Heart left ventricle (tissue), 13 donors: Measurements from ENCODE around the gene NT5DC4.
"Not testable (repeated sequence)": the region's sequence is repeated elsewhere in the genome, so short reads cannot be mapped to it uniquely, and the experiment has no call there.

ENCODE experiments used
- POLR2A ChIP-seq, 2 donors: fragments of 450-650 bp; IDR thresholded peaks; one replicate each; pipeline ENCODE4 v1.6.1; 2017; ENCODE audit warnings: antibody characterized with exemption in 2 of 2, mild to moderate bottlenecking in 2 of 2, moderate library complexity in 2 of 2
- TF ChIP-seq, protein P1 (sequence below), 12 donors: fragments of 200-600 bp; sonication (generic) in 4 of 12; IDR thresholded peaks; one replicate each; pipeline versions ENCODE4 v1.5.0 to v1.8.0; 2018 to 2022; ENCODE audit warnings: antibody characterized with exemption in 12 of 12, mild to moderate bottlenecking in 5 of 12
- donor health status: ischemic (EF 13 %, LVEDD 7.1; RV severe dilation, severe dysfunction).
- donor health status: DM: no; HTN: yes; CAD: no.
- donor health status: DM: no; HTN: no; CAD: no.
- donor health status: ischemic (EF 25% LVEDD 6.9; RV normal size, moderate dysfunction).
- donor health status: ischemic (EF 25% LVEDD 5.7; RV mildly dilated, moderate dysfunction).
- donor health status: ischemic (EF 35%, LVEDD 5.7; RV mildly dilated, moderate dysfunction).
- donor health status: nonischemic (EF 11% LVEDD 7.7; RV severe dilation, severe dysfunction).
- donor health status: DM: yes; HTN: yes; CAD: no.
- donor health status: PGD.
- donor health status: ischemic (EF 29% LVEDD 5.4; RV normal size, mild dysfunction).
- donor health status: nonischemic (EF 23%, LVEDD 6.1; RV moderate dilation, normal function).

DNA sequence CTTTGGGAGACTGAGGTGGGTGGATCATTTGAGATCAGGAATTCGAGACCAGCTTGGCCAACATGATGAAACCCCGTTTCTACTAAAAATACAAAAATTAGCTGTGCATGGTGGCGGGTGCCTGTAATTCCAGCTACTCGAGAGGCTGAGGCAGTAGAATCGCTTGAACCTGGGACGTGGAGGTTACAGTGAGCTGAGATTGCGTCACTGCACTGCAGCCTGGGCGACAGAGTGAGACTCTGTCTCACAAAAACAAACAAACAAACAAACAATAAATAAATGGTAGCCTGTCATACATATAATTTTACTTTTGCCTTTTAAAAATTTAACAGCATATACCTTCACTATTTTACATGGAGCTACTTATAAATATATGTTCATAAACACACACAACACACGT is 13.9 kb upstream of the NT5DC4 start:
- TF ChIP-seq, protein P1, sequence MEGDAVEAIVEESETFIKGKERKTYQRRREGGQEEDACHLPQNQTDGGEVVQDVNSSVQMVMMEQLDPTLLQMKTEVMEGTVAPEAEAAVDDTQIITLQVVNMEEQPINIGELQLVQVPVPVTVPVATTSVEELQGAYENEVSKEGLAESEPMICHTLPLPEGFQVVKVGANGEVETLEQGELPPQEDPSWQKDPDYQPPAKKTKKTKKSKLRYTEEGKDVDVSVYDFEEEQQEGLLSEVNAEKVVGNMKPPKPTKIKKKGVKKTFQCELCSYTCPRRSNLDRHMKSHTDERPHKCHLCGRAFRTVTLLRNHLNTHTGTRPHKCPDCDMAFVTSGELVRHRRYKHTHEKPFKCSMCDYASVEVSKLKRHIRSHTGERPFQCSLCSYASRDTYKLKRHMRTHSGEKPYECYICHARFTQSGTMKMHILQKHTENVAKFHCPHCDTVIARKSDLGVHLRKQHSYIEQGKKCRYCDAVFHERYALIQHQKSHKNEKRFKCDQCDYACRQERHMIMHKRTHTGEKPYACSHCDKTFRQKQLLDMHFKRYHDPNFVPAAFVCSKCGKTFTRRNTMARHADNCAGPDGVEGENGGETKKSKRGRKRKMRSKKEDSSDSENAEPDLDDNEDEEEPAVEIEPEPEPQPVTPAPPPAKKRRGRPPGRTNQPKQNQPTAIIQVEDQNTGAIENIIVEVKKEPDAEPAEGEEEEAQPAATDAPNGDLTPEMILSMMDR (IDR thresholded peaks at IDR 0.05), result not testable (repeated sequence)
- not testable (repeated sequence) for TF ChIP-seq POLR2A (IDR thresholded peaks at IDR 0.05)
